Lower leg skin (tissue), 3 donors: ENCODE data around the gene FAM135A.

Source experiments
- POLR2A ChIP-seq, 2 donors: fragments of 450-650 bp; IDR thresholded peaks; one replicate each; pipeline ENCODE4 v1.6.1; 2016 to 2017; ENCODE audit warnings: antibody characterized with exemption in 2 of 2, mild to moderate bottlenecking in 1 of 2, moderate library complexity in 1 of 2
- TF ChIP-seq, protein P1 (sequence below), 3 donors: fragments of 450-650 bp; IDR thresholded peaks; one replicate each; pipeline ENCODE4 v1.5.1; 2016; ENCODE audit warnings: antibody characterized with exemption in 3 of 3, mild to moderate bottlenecking in 3 of 3, moderate library complexity in 2 of 3

DNA sequence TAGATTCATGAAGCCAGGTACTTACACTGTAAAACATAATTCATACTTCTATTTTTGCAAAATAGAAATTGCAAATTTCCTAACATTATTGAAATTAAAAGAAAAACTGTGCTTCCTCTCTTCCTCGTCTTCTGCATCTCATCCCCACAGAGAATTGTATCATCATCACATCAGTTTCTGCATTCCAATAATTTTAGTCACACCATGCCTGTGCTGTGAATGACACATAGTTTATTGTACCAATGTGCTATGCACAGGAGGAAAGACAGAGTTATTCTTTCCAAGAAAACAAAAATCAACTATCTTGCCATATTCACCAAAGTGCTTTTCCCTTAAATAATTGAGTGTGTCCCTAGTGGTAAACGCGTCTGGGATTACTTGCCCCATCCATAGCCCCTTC is 38.1 kb upstream of the FAM135A start:
- TF ChIP-seq, protein P1, sequence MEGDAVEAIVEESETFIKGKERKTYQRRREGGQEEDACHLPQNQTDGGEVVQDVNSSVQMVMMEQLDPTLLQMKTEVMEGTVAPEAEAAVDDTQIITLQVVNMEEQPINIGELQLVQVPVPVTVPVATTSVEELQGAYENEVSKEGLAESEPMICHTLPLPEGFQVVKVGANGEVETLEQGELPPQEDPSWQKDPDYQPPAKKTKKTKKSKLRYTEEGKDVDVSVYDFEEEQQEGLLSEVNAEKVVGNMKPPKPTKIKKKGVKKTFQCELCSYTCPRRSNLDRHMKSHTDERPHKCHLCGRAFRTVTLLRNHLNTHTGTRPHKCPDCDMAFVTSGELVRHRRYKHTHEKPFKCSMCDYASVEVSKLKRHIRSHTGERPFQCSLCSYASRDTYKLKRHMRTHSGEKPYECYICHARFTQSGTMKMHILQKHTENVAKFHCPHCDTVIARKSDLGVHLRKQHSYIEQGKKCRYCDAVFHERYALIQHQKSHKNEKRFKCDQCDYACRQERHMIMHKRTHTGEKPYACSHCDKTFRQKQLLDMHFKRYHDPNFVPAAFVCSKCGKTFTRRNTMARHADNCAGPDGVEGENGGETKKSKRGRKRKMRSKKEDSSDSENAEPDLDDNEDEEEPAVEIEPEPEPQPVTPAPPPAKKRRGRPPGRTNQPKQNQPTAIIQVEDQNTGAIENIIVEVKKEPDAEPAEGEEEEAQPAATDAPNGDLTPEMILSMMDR (IDR thresholded peaks at IDR 0.05), result no peak
- TF ChIP-seq POLR2A (IDR thresholded peaks at IDR 0.05), result no peak
